Astrocyte of the spinal cord (primary cell): ENCODE results near the gene TRMT1.

Experiments
- DNase-seq: peaks from one replicate; pipeline ENCODE4 v3.0.0; 2011; ENCODE audit warnings: low read depth, low spot score
- H3K4me3 ChIP-seq: 2 replicates; pipeline ENCODE4 v1.5.1; 2011; ENCODE audit warnings: low read depth, mild to moderate bottlenecking, low read length, moderate library complexity
- CTCF ChIP-seq: IDR thresholded peaks from 2 replicates; pipeline ENCODE4 v1.5.1; 2012; ENCODE audit warnings: low read depth, mild to moderate bottlenecking, low read length, inconsistent platforms
- in situ Hi-C: cut with HindIII; loops from 2 replicates; pipeline ENCODE4 v1.10.0; 2017; ENCODE audit warnings: low sequenced_read_pairs

Gene TRMT1

GRCh38 chr19:13093407-13094105 is 23.0 kb downstream of the TRMT1 start:
- in situ Hi-C loops, result no loop called here
- peak; percentile 89 for DNase-seq
- peak; percentile 78 for TF ChIP-seq CTCF

GRCh38 chr19:13092606-13093235 is 23.8 kb downstream of the TRMT1 start:
- in situ Hi-C loops, result no loop called here
- DNase-seq, result peak; percentile 81
- H3K4me3 ChIP-seq, result no peak overlapping the region
- no peak for TF ChIP-seq CTCF

More at GRCh38 chr19:13093407-13094105, 23.0 kb downstream of the TRMT1 start:
- H3K4me3 ChIP-seq, result no peak overlapping the region

- no peak overlapping the region for H3K4me3 ChIP-seq
- in situ Hi-C loops, result no loop called here
- no peak for DNase-seq
- TF ChIP-seq CTCF, result no peak
Measured at GRCh38 chr19:13092158-13092543, 24.4 kb downstream of the TRMT1 start.

DNA sequence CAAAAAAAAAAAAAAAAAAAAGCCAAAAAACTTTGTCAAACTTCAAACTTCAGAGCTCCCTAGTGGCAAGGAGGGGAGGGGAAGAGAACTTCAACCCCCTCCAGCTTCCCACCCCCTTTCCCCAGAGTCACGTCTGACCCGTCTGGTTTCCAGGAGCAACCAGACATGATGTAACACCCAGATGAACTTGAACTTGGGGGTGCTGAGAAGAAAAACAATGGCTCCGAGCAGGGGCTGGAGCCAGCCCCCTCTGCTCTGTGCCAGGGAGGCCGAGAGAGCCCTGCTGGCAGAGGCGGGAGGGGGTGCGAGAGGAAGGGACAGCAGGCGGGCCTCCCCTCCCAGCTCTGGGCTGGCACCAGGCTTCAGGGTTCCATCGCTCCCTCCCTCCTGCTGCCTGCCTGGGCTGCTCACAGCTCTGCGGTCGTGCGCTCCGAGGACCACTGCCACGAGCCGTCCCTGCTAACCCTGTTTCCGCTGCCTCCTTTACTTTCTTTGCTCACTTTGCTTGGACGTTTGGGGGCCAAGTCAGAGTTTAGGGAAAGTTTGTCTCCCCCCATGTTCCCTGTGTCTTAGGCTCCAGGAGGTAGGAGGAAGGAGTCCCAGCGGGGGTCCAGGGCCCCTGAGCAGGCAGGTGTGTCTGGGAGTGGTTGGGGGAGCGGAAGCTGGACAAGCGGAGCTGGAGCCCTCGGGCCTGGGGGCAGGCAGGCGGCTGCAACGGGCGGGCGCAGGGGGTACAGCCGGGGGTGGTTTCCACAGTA is 25.0 kb downstream of the TRMT1 start:
- in situ Hi-C loops, result no loop called here
- TF ChIP-seq CTCF, result no peak
- H3K4me3 ChIP-seq, result no peak overlapping the region
- DNase-seq, result peak; percentile 95

DNA sequence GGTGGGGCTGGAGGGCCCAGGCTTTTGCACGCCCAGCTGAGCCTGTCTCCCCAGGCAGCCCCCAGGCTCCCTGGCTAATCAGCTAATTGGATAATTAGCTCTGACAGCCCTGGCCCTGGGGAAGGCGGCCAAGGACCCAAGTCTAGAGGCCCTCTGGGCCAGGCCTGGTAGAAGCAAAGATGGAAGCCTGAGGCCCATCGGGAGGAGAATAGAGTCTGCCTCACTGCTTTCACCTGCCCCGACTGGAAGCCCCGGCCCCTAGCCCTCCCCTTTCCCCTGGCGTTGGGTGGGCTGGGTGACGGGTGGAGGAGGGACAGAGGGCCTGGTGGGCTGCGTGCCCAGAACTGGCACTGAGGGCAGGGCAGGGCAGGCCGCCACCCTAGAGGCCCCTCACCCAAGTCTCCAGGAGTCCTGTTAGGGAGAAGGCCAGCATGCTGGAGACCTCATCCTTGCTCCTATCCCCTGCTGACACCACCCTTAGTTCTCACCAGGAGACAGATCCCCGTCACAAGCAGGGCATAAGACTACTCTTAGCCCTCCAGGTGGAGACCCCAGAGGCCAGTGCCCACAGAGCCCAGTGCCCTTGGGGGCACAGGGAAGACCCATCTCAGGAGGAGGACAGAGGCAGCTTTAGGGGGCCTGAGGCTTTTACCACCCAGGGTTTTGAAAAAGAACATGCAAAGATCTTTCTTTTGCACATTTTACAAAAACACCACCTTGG is 25.9 kb downstream of the TRMT1 start:
- no peak for DNase-seq
- no peak for TF ChIP-seq CTCF
- in situ Hi-C loops, result no loop called here
- no peak overlapping the region for H3K4me3 ChIP-seq

DNA sequence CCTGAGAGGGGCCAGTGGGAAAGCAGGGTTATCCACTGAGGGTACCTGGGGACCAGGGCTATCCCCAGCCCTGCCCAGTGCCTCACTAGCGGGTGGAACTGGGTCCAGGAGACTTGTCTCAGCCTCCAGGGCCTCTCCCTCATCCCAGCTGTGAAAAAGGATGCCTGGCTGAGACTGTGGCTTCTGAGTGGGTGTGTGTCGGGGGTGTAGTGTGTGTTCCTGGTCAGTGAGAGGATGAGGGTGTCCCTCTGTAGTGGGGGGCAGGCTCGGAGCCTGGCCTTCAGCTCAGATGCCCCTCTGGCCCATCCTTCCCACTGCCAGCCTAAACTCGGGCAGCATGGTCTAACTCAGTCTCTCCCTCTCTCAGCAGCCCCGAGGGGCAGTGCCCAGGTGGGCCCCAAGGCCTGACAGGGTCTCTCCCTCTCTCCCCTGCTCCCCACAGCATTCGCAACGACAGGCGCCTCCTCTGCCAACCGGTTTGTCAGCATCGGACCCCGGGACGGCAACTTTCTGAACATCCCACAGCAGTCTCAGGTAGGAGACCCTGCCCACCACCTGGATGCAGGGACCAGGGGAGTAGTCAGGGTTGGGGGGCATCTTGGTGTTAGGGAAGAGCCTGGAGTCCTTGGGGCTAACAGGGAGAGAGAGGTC is 26.6 kb downstream of the TRMT1 start:
- H3K4me3 ChIP-seq, result no peak overlapping the region
- DNase-seq, result no peak
- in situ Hi-C loops, result no loop called here
- no peak for TF ChIP-seq CTCF
